Neural cell (in vitro differentiated cells): ENCODE data around the gene SMC5. TPM values are rescaled to one million over a fixed set of nuclear protein-coding genes. Genes with fewer than 3 reads are reported as not detected.
"Not testable (repeated sequence)": the region's sequence is repeated elsewhere in the genome, so short reads cannot be mapped to it uniquely, and the experiment has no call there.

Experiments
- H2AFZ ChIP-seq: fragments of 200-600, 300-800 bp; sonication (generic), shearing (Covaris generic); 2 replicates; pipeline ENCODE4 v1.6.0; 2014; ENCODE audit warnings: low read depth, mild to moderate bottlenecking, antibody characterized with exemption, low read length, moderate library complexity
- H3F3A ChIP-seq: fragments of 200-600 bp; shearing (Covaris generic); 2 replicates; pipeline ENCODE4 v1.6.1; 2016; ENCODE audit warnings: mild to moderate bottlenecking, moderate library complexity, mixed read lengths, antibody characterized with exemption, low read length; ENCODE audit not compliant: insufficient read depth, poor library complexity, severe bottlenecking
- H3K27ac ChIP-seq: fragments of 200-600, 300-800 bp; sonication (generic), shearing (Covaris generic); 2 replicates; pipeline ENCODE4 v1.5.1; 2014; ENCODE audit warnings: mild to moderate bottlenecking, low read length, moderate library complexity
- H3K27me3 ChIP-seq: fragments of 300-800, 200-600 bp; sonication (generic), shearing (Covaris generic); 2 replicates; pipeline ENCODE4 v1.6.0; 2014; ENCODE audit warnings: mild to moderate bottlenecking, low read depth, low read length, moderate library complexity; ENCODE audit not compliant: insufficient read depth
- H3K36me3 ChIP-seq: fragments of 300-800, 200-600 bp; sonication (generic), shearing (Covaris generic); 2 replicates; pipeline ENCODE4 v1.5.1; 2014; ENCODE audit warnings: mild to moderate bottlenecking, antibody characterized with exemption, low read length, moderate library complexity; ENCODE audit not compliant: insufficient read depth
- H3K4me2 ChIP-seq: fragments of 300-800, 200-600 bp; sonication (generic), shearing (Covaris generic); 2 replicates; pipeline ENCODE4 v1.6.0; 2014; ENCODE audit warnings: mild to moderate bottlenecking, low read length
- H3K4me3 ChIP-seq: fragments of 300-800, 200-600 bp; sonication (generic), shearing (Covaris generic); 2 replicates; pipeline ENCODE4 v1.5.1; 2014; ENCODE audit warnings: mild to moderate bottlenecking, low read length, moderate library complexity
- H3K79me2 ChIP-seq: fragments of 200-600 bp; shearing (Covaris generic); replicated peaks from 2 replicates; pipeline ENCODE4 v1.6.0; 2014; ENCODE audit warnings: mild to moderate bottlenecking, low read length, moderate library complexity; ENCODE audit not compliant: insufficient read depth
- H3K9ac ChIP-seq: fragments of 300-800, 200-600 bp; sonication (generic), shearing (Covaris generic); 2 replicates; pipeline ENCODE4 v1.6.1; 2016; ENCODE audit warnings: mild to moderate bottlenecking, low read length, mixed read lengths
- H3K9me2 ChIP-seq: fragments of 200-600 bp; shearing (Covaris generic); 2 replicates; pipeline ENCODE4 v1.6.1; 2016; ENCODE audit warnings: mild to moderate bottlenecking, low read length, mixed read lengths; ENCODE audit not compliant: insufficient read depth
- H3K9me3 ChIP-seq: fragments of 200-600, 300-800 bp; sonication (generic), shearing (Covaris generic); 2 replicates; pipeline ENCODE4 v1.6.1; 2016; ENCODE audit warnings: mild to moderate bottlenecking, mixed run types, low read length, moderate library complexity, mixed read lengths
- H4K20me1 ChIP-seq: fragments of 200-600 bp; shearing (Covaris generic); 2 replicates; pipeline ENCODE4 v1.6.1; 2016; ENCODE audit warnings: mild to moderate bottlenecking, mixed run types; ENCODE audit not compliant: insufficient read depth
- EP300 ChIP-seq: fragments of 450-650 bp; conservative IDR thresholded peaks from 2 replicates; pipeline ENCODE4 v1.6.1; 2014; ENCODE audit warnings: antibody characterized with exemption, mild to moderate bottlenecking, moderate library complexity; ENCODE audit not compliant: poor library complexity, severe bottlenecking
- EZH2 ChIP-seq: fragments of 200-600, 300-800 bp; shearing (Covaris generic), sonication (generic); IDR thresholded peaks from 2 replicates; pipeline ENCODE4 v1.6.1; 2014; ENCODE audit warnings: antibody characterized with exemption, low read length, borderline replicate concordance, mild to moderate bottlenecking; ENCODE audit not compliant: insufficient read depth, poor library complexity, severe bottlenecking
- MXI1 ChIP-seq: fragments of 450-650 bp; conservative IDR thresholded peaks from 2 replicates; pipeline ENCODE4 v1.6.1; 2014; ENCODE audit warnings: antibody characterized with exemption, mild to moderate bottlenecking; ENCODE audit not compliant: poor library complexity, severe bottlenecking
- POLR2AphosphoS5 ChIP-seq: IDR thresholded peaks from 2 replicates; pipeline ENCODE4 v1.6.1; 2012
- RAD21 ChIP-seq: fragments of 450-650 bp; conservative IDR thresholded peaks from 2 replicates; pipeline ENCODE4 v1.6.1; 2014; ENCODE audit warnings: antibody characterized with exemption, mild to moderate bottlenecking, moderate library complexity
- SMC3 ChIP-seq: fragments of 450-650 bp; conservative IDR thresholded peaks from 2 replicates; pipeline ENCODE4 v1.6.1; 2014; ENCODE audit warnings: antibody characterized with exemption, mild to moderate bottlenecking, moderate library complexity; ENCODE audit not compliant: poor library complexity
- TAF1 ChIP-seq: IDR thresholded peaks from 2 replicates; pipeline ENCODE4 v1.6.1; 2012; ENCODE audit warnings: low read depth
- polyA plus RNA-seq: library from polyadenylated mRNA; depleted of rRNA; stranded (reverse); fragments of >200 nt; gene quantifications from 2 replicates; pipeline ENCODE4 v1.2.3, GENCODE V29; 2014
- TF ChIP-seq, protein P1 (sequence below): IDR thresholded peaks from 2 replicates; pipeline ENCODE4 v1.6.1; 2012; ENCODE audit warnings: borderline replicate concordance
- TF ChIP-seq, protein P2 (sequence below): fragments of 450-650 bp; IDR thresholded peaks from 2 replicates; pipeline ENCODE4 v1.5.1; 2014; ENCODE audit warnings: antibody characterized with exemption, mild to moderate bottlenecking, moderate library complexity; ENCODE audit not compliant: poor library complexity, severe bottlenecking

The SMC5 gene
- polyA plus RNA-seq, 1 donor from 2014 or later: 37.2 TPM

DNA sequence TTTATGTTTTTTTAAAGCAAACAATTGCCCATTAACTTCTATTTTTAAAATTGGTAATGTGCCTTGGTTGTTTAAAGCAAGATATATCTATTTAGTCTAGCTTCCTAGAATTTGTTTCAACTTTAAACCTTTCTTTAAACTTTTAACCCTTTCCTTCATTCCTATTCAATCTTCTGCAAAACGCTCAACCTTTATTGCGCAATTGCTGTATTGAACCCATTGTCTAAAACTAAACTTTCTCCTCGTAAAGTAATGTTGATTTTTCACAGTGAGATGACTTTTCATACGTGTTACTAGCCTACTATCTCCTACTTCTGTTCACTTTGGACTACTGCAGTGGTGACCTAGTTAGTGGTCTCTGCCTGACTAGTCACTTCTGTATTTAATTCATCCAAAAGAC is 63.3 kb downstream of the SMC5 start:
- Histone ChIP-seq H3K79me2 (no peaks in the 10 kb centered on the region), H2AFZ (no peak overlapping the region), H3K9me2 (no peaks in the 10 kb centered on the region), H4K20me1 (no peaks in the 10 kb centered on the region), H3K27ac (no peak overlapping the region), H3K27me3 (no peaks in the 10 kb centered on the region), H3K4me3 (no peak overlapping the region), H3K36me3 (peaks cover 13% of the 10 kb centered on the region), H3K9ac (no peak overlapping the region), H3F3A (no peaks in the 10 kb centered on the region), H3K4me2 (no peak overlapping the region), H3K9me3 (no peaks in the 10 kb centered on the region)
- TF ChIP-seq, protein P1, sequence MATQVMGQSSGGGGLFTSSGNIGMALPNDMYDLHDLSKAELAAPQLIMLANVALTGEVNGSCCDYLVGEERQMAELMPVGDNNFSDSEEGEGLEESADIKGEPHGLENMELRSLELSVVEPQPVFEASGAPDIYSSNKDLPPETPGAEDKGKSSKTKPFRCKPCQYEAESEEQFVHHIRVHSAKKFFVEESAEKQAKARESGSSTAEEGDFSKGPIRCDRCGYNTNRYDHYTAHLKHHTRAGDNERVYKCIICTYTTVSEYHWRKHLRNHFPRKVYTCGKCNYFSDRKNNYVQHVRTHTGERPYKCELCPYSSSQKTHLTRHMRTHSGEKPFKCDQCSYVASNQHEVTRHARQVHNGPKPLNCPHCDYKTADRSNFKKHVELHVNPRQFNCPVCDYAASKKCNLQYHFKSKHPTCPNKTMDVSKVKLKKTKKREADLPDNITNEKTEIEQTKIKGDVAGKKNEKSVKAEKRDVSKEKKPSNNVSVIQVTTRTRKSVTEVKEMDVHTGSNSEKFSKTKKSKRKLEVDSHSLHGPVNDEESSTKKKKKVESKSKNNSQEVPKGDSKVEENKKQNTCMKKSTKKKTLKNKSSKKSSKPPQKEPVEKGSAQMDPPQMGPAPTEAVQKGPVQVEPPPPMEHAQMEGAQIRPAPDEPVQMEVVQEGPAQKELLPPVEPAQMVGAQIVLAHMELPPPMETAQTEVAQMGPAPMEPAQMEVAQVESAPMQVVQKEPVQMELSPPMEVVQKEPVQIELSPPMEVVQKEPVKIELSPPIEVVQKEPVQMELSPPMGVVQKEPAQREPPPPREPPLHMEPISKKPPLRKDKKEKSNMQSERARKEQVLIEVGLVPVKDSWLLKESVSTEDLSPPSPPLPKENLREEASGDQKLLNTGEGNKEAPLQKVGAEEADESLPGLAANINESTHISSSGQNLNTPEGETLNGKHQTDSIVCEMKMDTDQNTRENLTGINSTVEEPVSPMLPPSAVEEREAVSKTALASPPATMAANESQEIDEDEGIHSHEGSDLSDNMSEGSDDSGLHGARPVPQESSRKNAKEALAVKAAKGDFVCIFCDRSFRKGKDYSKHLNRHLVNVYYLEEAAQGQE: no peak
- TF ChIP-seq, protein P2, sequence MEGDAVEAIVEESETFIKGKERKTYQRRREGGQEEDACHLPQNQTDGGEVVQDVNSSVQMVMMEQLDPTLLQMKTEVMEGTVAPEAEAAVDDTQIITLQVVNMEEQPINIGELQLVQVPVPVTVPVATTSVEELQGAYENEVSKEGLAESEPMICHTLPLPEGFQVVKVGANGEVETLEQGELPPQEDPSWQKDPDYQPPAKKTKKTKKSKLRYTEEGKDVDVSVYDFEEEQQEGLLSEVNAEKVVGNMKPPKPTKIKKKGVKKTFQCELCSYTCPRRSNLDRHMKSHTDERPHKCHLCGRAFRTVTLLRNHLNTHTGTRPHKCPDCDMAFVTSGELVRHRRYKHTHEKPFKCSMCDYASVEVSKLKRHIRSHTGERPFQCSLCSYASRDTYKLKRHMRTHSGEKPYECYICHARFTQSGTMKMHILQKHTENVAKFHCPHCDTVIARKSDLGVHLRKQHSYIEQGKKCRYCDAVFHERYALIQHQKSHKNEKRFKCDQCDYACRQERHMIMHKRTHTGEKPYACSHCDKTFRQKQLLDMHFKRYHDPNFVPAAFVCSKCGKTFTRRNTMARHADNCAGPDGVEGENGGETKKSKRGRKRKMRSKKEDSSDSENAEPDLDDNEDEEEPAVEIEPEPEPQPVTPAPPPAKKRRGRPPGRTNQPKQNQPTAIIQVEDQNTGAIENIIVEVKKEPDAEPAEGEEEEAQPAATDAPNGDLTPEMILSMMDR: no peak
- TF ChIP-seq EP300 (no peak), TAF1 (no peak), POLR2AphosphoS5 (no peak), RAD21 (no peak), SMC3 (no peak), EZH2 (no peak), MXI1 (no peak)

DNA sequence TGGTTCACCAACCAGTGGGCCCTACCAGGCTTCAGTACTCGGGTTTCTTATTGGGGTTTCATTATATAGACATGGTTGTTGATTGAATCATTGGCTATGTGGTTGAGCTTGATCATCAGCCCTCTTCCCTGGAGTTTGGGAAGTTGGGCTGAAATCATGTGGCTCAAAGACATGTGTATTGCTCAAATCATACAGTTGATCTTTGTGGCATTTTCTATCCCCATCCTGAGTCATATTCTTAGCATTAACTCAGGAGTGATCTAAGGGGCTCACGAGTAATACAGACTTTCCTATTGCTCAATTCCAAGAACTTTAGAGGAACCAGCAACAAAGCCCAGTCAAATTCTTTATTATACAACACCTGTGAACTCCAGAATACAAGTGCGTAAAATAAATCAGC is 66.2 kb downstream of the SMC5 start:
- no peaks in the 10 kb centered on the region for H3K79me2 ChIP-seq
- no peak for TF ChIP-seq MXI1
- TF ChIP-seq POLR2AphosphoS5: no peak
- no peak for TF ChIP-seq SMC3
- TF ChIP-seq TAF1: no peak
- TF ChIP-seq, protein P2: no peak
- TF ChIP-seq EP300: no peak
- no peak for TF ChIP-seq RAD21
- TF ChIP-seq, protein P1: no peak
- no peak for TF ChIP-seq EZH2
- H3K36me3 ChIP-seq: peaks cover 14% of the 10 kb centered on the region
- H3K27me3 ChIP-seq: no peaks in the 10 kb centered on the region
- no peak overlapping the region for H3K9ac ChIP-seq
- H3K4me2 ChIP-seq: no peak overlapping the region
- no peaks in the 10 kb centered on the region for H3K9me2 ChIP-seq
- H3F3A ChIP-seq: no peaks in the 10 kb centered on the region
- no peak overlapping the region for H3K4me3 ChIP-seq
- no peak overlapping the region for H3K27ac ChIP-seq
- no peaks in the 10 kb centered on the region for H3K9me3 ChIP-seq
- no peak overlapping the region for H2AFZ ChIP-seq
- H4K20me1 ChIP-seq: no peaks in the 10 kb centered on the region

DNA sequence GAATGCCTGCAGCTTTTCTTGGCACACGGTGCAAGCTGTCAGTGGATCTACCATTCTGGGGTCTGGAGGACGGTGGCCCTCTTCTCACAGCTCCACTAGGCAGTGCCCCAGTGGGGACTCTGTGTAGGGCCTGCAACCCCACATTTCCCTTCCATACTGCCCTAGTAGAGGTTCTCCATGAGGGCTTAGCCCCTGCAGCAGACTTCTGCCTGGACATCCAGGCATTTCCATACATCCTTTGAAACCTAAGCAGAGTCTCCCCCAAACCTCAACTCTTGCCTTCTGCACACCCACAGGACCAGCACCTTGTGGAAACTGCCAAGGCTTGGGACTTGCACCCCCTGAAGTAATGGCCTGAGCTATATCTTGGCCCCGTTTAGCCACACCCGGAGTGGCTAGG is 69.8 kb downstream of the SMC5 start:
- H3K27ac ChIP-seq, H3K9me3 ChIP-seq, H3K4me3 ChIP-seq, H2AFZ ChIP-seq, H3K79me2 ChIP-seq, H3F3A ChIP-seq, H3K4me2 ChIP-seq, H3K27me3 ChIP-seq, H3K9me2 ChIP-seq, H4K20me1 ChIP-seq, H3K9ac ChIP-seq: not testable (repeated sequence)
- H3K36me3 ChIP-seq: peaks cover 14% of the 10 kb centered on the region
